ENCODE data around the gene RASSF4.

Gene RASSF4

DNA sequence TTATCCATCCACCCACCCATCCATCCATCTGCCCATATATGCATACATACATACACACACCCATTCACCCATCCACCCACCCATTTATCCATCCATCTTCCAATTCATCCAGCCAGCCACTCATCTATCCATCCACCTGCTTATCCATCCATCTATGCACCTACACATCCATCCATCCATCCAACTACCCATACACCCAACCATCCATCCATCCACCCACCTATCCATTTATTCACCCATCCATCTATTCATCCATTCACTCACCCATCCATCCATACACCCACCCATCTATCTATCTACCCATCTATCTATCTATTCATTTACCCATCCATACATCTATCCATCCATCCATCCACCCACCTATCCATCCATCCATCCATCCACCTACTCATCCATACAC lies 31.1 kb upstream of the RASSF4 start:
- DNase-seq, result no peak

DNA sequence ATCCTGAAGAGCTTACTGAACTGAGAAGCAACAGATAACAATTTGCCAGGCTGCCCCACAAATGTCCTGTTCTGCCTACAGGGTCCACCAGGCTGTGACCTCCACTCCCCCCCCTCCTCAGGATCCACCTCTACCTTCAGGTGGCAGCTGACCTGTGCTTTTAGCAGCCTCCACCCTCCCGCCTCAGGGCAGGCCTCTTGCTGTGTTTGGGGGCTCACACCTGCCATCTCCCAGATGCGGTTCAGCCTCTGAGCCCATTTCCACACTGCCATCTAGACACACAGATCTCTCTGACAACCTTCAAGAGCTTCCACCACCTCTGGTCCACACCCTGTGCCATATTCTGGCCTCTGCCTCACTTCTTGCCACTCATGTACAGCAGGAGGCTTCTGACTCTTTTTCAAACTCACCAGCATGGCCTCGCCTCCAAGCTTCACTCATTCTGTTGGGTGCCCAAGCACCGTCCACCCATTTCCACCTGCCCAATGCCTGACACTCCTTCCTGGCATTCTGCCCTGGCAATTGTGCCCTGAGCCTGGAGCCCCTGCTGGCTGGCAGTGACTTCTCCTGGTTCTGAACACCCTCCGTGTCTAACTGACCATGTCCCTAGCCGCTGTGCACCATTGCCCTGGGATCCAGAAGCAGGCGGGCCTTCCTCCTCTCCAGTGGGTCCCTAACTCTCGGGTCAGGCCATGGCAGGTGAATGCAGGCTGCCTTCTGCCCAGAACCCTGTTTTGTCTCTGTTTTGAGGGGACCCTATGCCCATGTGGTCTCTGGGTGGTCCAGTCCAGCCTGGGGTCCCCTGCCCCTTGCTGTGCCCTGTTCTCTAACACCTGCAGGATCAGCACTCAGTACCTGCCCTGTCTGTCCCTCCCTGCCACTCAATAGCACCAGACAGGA lies 30.0 kb upstream of the RASSF4 start:
- DNase-seq, result no peak

- DNase-seq, result no peak
These were observed 28.5 kb upstream of the RASSF4 start for GRCh38 chr10:44930904-44931620.

DNA sequence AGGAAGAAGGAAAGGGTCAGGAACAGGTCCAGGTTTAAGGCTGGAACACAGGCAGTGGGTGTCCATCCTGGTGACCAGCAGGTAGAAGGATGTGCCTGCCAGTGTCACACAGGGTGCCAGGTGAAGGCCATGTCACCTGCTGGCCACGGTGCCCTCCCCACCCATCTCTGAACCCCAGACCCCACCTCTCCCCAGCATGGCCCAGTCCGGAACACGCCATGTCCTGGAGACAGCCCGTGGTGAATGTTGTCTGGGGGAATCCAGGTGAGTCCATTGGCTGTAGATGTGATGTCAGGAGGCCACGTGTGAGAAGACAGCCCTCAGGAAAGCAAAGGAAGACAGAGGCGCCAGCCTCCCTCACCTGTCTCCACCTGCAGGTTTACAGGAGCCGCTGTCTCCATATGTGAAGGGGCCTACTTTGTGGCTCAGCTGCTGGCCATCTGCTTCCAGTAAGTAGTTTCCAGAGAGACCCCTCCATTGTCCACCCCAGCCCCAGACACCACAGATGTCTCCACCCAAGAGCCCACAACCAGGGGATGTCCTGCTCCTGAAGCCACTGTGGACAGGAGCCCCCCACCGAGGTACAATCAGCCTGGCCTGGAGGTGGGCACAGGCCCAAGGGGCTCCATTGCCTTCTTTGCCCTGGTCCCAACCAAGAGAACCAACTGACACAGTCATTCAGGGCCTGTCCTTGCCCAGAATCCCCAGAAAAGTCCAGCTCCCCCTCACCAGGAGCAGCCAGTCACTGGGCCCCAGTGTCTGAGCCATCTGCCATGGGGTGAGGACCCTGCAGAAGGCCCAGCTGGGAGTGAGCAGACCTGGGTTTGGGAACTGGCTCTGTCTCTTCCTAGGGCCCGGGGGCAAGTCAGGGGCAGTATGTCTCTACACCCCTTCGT lies 27.7 kb upstream of the RASSF4 start:
- no peak for DNase-seq

GRCh38 chr10:44932517-44933450 lies 26.8 kb upstream of the RASSF4 start:
- peak; percentile 81 for DNase-seq

GRCh38 chr10:44933451-44934321 lies 25.9 kb upstream of the RASSF4 start:
- DNase-seq, result no peak

GRCh38 chr10:44934416-44935200 lies 25.0 kb upstream of the RASSF4 start:
- DNase-seq, result no peak

DNA sequence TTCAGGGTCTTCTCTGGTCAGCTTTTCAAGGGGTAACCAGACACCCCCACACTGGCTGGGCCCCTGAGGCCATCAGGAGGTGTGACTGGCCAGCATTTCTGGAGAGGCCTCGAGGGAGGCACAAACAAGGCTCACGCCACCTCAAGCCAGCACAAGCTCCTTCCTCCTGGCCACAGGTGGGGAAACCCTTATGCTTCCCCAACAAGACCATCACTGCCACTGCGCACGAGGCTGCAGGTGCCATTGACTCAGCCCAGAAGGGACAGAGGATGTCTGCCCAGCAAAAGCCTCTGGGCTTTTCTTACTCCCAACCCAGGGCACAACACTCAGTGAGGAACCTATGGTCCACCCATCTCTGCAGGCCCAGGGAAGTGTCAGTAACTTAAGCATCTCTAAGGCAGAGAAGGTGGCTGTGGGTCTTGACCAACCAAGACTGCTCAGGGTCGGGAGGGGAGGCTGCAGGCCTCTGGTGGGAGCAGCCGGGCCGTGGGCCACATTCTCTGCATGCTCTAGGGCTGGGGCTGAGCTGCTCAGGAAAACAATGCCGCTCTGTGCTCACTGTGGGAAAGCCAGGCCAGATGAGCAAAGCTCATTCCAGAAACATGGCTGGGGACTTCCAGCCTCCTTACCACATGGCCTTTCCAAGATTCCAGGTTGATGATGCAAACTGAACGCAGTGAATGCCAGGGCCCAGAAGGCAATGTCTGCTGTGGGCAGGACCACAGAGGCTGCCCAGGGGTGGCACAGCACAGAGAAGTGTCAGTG lies 24.2 kb upstream of the RASSF4 start:
- DNase-seq, result peak; percentile 81

DNA sequence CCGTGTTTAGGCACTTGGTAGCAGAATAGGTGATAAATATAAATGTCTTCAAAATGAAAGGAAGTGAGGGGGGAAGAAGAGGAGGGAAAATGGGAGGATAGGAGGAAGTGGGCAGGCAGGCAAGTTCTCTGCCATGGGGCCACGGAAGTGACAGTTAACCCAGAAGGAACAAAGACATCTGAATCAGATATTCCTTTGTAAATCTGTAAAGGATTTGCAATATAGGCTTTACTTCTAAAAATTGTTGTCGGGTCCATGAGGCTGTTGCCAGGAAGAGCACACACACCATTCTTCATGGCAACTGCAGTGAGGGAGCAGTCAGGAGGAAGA lies 23.7 kb upstream of the RASSF4 start:
- DNase-seq, result no peak

- DNase-seq, result no peak
These were observed 23.2 kb upstream of the RASSF4 start for GRCh38 chr10:44936314-44936975.

DNA sequence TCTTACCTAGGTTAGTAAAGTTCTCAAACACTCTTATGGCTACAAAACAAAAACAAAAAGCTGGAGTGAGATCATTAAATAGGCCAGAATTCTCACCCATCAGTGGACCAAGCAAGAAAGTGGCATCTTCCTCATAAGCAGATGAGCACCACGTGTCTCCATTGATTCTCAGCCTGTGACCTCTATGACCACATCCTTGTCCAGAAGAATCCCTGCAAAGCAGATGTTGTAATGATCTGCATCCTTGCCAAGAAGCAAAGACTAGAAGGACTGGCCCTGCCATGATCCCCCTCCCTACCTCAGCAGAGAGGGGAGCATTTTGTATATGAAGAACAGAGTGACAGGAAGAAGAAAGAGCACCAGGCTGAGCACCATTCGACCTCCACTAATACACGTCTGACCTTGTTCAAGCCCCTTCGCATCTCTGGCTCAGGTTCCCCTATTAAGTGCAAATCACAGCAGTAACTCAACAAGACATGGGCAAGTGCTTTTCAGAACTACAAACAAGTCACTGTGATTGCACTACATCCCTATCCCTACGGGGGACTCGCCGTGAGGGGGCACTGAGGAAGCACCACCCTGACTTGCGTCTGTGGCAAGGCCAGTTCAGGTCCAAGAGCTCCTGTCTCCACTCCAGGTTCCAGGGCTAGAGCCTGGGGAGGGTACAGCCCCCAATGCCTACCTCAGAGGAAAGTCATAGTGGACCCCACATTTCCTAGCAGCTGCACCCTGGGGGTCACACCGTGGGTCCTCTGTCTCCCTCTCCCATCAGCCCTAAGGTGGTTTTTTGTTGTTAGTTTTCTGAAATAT lies 22.2 kb upstream of the RASSF4 start:
- no peak for DNase-seq

DNA sequence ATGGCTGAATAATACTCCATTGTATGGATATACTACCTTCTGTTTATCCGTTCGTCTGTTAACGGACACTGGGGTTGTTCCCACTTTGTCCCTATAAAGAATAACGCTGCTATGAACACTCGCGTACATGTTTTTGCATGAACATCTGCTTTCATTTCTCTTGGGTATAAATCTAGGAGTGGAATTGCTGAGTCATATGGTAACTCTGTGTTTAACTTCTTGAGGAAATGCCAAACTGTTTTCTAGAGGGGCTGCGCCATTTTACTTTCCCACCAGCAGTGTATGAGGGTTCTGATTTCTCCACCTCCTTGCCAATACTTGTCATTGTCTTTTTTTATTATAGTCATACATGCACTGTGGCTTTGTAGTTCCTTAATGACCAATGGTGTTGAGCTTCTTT lies 20.6 kb upstream of the RASSF4 start:
- no peak for DNase-seq

DNA sequence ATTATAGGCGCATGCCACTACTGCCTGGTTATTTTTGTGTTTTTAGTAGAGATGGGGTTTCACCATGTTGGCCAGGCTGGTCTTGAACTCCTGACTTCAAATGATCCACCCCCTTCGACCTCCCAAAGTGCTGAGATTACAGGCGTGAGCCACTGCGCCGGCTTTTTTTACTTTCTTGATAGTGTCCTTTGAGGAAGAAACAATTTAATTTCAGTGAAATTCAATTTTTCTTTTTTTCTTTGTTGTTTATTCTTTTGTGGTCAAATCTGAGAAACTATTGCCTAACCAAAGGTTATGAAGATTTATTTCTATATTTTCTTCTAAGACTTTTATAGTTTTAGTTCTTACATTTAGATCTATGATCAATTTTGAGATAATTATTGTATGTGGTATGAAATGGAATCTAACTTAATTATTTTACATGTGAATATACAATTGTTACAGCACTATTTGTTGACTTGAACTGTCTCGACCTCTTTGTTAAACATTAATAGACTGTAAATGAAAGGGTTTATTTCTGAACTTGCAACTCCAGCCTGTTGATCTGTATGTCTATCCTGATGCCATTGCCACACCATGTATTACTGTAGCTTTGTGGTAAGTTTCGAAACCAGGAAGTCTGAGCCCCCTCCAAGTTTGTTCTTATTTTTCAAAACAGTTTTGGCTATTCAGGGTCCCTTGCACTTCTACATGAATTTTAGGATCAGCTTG lies 19.8 kb upstream of the RASSF4 start:
- no peak for DNase-seq

DNA sequence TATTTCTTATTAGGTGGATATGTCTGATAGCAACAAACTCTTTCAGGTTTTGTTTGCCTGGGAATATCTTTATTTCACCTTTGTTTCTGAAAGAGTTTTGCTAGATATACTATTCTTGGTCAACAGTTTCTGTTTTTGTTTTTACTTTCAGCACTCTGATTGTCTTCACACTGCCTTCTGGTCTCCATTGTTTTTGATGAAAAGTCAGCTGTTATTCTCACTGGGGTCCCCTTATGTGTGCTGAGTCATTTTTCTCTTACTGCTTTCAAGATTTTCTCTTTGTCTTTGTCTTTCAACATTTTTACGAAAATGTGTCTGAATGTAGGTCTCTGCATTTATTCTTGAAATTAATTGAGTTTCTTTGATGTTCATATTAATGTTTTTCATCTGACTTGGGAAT lies 15.2 kb upstream of the RASSF4 start:
- DNase-seq, result no peak

DNA sequence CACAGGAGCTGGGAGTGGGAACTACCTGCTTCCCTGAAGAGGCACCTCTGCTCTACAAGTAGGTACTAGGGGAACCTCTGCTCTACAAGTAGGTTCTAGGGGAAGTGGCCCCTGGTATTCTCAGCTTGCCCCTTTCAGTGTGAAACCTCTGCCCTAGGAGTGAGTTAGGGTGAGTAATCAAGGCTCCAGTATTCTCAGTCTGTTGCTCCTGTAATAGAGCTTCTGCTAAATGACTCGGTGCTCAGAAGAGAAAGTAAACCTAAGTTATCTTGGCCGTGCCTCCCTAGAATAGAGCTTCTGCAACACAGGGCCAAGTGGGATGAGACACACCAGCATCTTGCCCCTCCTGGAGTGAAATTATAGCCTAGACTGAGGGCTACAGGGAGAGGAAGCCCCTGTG lies 13.4 kb upstream of the RASSF4 start:
- no peak for DNase-seq

GRCh38 chr10:44947371-44948152 lies 12.0 kb upstream of the RASSF4 start:
- no peak for DNase-seq

GRCh38 chr10:44948642-44949041 lies 11.0 kb upstream of the RASSF4 start:
- DNase-seq, result no peak
